Peyer's patch (tissue), 4 donors: ENCODE measurements around the gene VMP1.

Experiments used
- CTCF ChIP-seq, 6 experiments: fragments of 450-650 bp in 4 of 6; fragments of 200-600 bp in 2 of 6; sonication (generic) in 1 of 6; IDR thresholded peaks; one replicate each; pipeline ENCODE4 v1.5.1; 2017 to 2019; ENCODE audit warnings: antibody characterized with exemption in 6 of 6, mild to moderate bottlenecking in 3 of 6, moderate library complexity in 1 of 6
- POLR2A ChIP-seq, 2 donors: fragments of 450-650 bp; IDR thresholded peaks; one replicate each; pipeline ENCODE4 v1.5.1; 2017; ENCODE audit warnings: antibody characterized with exemption in 2 of 2, mild to moderate bottlenecking in 2 of 2, moderate library complexity in 2 of 2

- TF ChIP-seq POLR2A (IDR thresholded peaks at IDR 0.05) = no peak
- no peak for TF ChIP-seq CTCF (IDR thresholded peaks at IDR 0.05)
Measured at GRCh38 chr17:59826706-59827453, 119.4 kb downstream of the VMP1 start.
